DLD1 (cell line): ENCODE data around the gene SMAD6.
"Not testable (repeated sequence)": the region's sequence is repeated elsewhere in the genome, so short reads cannot be mapped to it uniquely, and the experiment has no call there.

Experiments used
- in situ Hi-C: cut with HindIII; loops from 2 replicates; pipeline ENCODE4 v1.10.0; 2017; ENCODE audit warnings: low sequenced_read_pairs

SMAD6 gene

GRCh38 chr15:66674756-66675155 lies 27.3 kb upstream of the SMAD6 start:
- in situ Hi-C loops, result no loop called here

GRCh38 chr15:66675446-66675845 lies 26.6 kb upstream of the SMAD6 start:
- in situ Hi-C loops, result no loop called here

- in situ Hi-C loops, result no loop called here
Observed at GRCh38 chr15:66677336-66677735, 24.7 kb upstream of the SMAD6 start.

- in situ Hi-C loops, result no loop called here
Observed at GRCh38 chr15:66679061-66679656, 22.9 kb upstream of the SMAD6 start.

GRCh38 chr15:66679657-66680108 lies 22.4 kb upstream of the SMAD6 start:
- in situ Hi-C loops, result no loop called here

- in situ Hi-C loops, result no loop called here
Observed at GRCh38 chr15:66680502-66680901, 21.5 kb upstream of the SMAD6 start.

GRCh38 chr15:66681395-66681794 lies 20.6 kb upstream of the SMAD6 start:
- in situ Hi-C loops, result no loop called here

- in situ Hi-C loops, result no loop called here
Observed at GRCh38 chr15:66682246-66682645, 19.8 kb upstream of the SMAD6 start.

- in situ Hi-C loops, result no loop called here
Observed at GRCh38 chr15:66682865-66683264, 19.2 kb upstream of the SMAD6 start.

GRCh38 chr15:66684136-66684681 lies 17.8 kb upstream of the SMAD6 start:
- in situ Hi-C loops, result no loop called here

GRCh38 chr15:66685638-66686150 lies 16.3 kb upstream of the SMAD6 start:
- in situ Hi-C loops, result no loop called here

- in situ Hi-C loops, result not testable (repeated sequence)
Observed at GRCh38 chr15:66690912-66691311, 11.1 kb upstream of the SMAD6 start.

GRCh38 chr15:66691727-66692126 lies 10.3 kb upstream of the SMAD6 start:
- in situ Hi-C loops, result no loop called here

GRCh38 chr15:66692391-66692790 lies 9.6 kb upstream of the SMAD6 start:
- in situ Hi-C loops, result no loop called here

GRCh38 chr15:66692808-66693596 lies 9.0 kb upstream of the SMAD6 start:
- in situ Hi-C loops, result no loop called here

- in situ Hi-C loops, result no loop called here
Observed at GRCh38 chr15:66696770-66697169, 5.3 kb upstream of the SMAD6 start.

GRCh38 chr15:66698318-66698961 lies 3.6 kb upstream of the SMAD6 start:
- in situ Hi-C loops, result no loop called here

GRCh38 chr15:66698971-66699370 lies 3.1 kb upstream of the SMAD6 start:
- in situ Hi-C loops, result no loop called here

GRCh38 chr15:66700412-66700801 lies 1.6 kb upstream of the SMAD6 start:
- in situ Hi-C loops, result no loop called here

GRCh38 chr15:66700802-66701421 lies 1.1 kb upstream of the SMAD6 start:
- in situ Hi-C loops, result no loop called here

GRCh38 chr15:66701422-66702034 lies 508 bp upstream of the SMAD6 start:
- in situ Hi-C loops, result no loop called here
